ENCODE data around the gene FAM200B.

- no peak for TF ChIP-seq POLR2A (IDR thresholded peaks at IDR 0.05)
- TF ChIP-seq CTCF (IDR thresholded peaks at IDR 0.05), result peak; percentile 71 to 83 (median 78)
- TF ChIP-seq POLR2AphosphoS5 (IDR thresholded peaks at IDR 0.05), result no peak
Observed at GRCh38 chr4:15729910-15730533, 48.4 kb downstream of the FAM200B start.
